Lower leg skin (tissue), 4 donors: ENCODE data around the gene PSPC1. TPM values are rescaled to one million over a fixed set of nuclear protein-coding genes. Genes with fewer than 3 reads are reported as not detected.
"Not testable (repeated sequence)": the region's sequence is repeated elsewhere in the genome, so short reads cannot be mapped to it uniquely, and the experiment has no call there.

Source experiments
- DNase-seq, 2 donors: peaks; one replicate each; pipeline ENCODE4 v3.0.0-alpha.2; 2019; ENCODE audit warnings: low spot score in 2 of 2
- H3K4me3 ChIP-seq: fragments of 200-600 bp; sonication (generic); 2 replicates; pipeline ENCODE4 v1.5.1; 2017; ENCODE audit warnings: mild to moderate bottlenecking, low read depth; ENCODE audit not compliant: poor library complexity, severe bottlenecking
- POLR2A ChIP-seq, 2 donors: fragments of 450-650 bp; IDR thresholded peaks; one replicate each; pipeline ENCODE4 v1.6.1; 2016 to 2017; ENCODE audit warnings: antibody characterized with exemption in 2 of 2, mild to moderate bottlenecking in 1 of 2, moderate library complexity in 1 of 2
- WGBS, 2 donors: methylation state at CpG; one replicate each; pipeline ENCODE4 v1.1.5; 2018; 5-methylcytosine and 5-hydroxymethylcytosine counted together
- intact Hi-C: fragments of 100-400 bp; cut with DNase I; formaldehyde crosslinking; loops from one replicate; pipeline ENCODE4 v1.15.0; 2023; ENCODE audit warnings: low total_unique reads
- total RNA-seq, 4 donors: library from RNA; depleted of rRNA; stranded (reverse); fragments of >200 nt; gene quantifications; one replicate each; pipeline ENCODE4 v1.1.0, GENCODE V29; 2016
- TF ChIP-seq, protein P1 (sequence below), 3 donors: fragments of 450-650 bp; IDR thresholded peaks; one replicate each; pipeline ENCODE4 v1.5.1; 2016; ENCODE audit warnings: antibody characterized with exemption in 3 of 3, mild to moderate bottlenecking in 3 of 3, moderate library complexity in 2 of 3

PSPC1 gene
- total RNA-seq, 4 donors from 2014 or later = 35.7 to 49.0 (median 47.4) TPM

DNA sequence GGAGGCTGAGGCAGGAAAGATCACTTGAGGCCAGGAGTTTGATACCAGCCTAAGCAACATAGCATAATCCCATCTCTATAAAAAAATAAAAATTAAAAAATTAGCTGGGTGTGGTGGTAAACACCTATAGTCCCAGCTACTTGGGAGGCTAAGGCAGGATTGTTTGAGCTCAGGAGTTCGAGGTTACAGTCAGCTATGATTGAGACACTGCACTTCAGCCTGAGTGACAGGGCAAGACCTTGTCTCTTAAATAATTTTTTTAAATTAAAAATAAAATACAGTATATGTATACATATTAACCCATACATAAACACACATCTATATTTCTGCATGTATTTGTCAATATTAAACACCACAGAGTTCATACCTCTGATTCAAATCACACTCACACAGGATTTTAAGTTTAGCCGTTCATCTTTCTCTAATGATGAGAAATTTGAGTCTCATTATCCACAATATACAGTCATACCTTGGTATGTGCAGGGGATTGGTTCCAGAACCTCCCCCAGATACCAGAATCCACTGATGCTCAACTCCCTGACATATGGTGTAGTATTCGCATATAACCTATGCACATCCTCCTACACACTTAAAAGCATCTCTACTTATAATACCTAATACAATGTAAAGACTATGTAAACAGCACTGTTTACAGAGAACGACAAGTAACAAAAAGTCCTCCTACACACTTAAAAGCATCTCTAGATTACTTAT lies 44.7 kb downstream of the PSPC1 start:
- intact Hi-C loops = no loop called here
- no peak overlapping the region for H3K4me3 ChIP-seq
- 95 to 96% methylated on average over 4 of the region's 4 CpGs for WGBS, 2 donors
- DNase-seq = no peak
- TF ChIP-seq POLR2A (IDR thresholded peaks at IDR 0.05) = no peak
- TF ChIP-seq, protein P1, sequence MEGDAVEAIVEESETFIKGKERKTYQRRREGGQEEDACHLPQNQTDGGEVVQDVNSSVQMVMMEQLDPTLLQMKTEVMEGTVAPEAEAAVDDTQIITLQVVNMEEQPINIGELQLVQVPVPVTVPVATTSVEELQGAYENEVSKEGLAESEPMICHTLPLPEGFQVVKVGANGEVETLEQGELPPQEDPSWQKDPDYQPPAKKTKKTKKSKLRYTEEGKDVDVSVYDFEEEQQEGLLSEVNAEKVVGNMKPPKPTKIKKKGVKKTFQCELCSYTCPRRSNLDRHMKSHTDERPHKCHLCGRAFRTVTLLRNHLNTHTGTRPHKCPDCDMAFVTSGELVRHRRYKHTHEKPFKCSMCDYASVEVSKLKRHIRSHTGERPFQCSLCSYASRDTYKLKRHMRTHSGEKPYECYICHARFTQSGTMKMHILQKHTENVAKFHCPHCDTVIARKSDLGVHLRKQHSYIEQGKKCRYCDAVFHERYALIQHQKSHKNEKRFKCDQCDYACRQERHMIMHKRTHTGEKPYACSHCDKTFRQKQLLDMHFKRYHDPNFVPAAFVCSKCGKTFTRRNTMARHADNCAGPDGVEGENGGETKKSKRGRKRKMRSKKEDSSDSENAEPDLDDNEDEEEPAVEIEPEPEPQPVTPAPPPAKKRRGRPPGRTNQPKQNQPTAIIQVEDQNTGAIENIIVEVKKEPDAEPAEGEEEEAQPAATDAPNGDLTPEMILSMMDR (IDR thresholded peaks at IDR 0.05) = no peak

DNA sequence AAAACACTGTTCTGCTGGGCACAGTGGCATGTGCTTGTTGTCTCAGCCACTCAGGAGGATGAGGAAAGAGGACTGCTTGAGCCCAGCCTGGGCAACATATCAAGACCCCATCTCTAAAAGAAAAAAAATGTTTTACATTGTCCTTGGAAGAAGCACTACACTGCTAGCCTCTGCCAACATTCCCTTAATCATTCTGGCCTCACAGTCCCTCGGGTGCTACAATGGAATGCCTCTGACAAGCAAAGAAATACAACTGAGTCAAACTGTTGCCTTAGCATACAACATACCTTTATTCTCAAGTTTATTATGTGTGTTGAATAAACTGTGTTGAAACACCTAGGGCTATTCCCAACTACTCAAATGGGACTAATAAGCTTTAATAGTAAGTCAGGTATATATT lies 56.1 kb downstream of the PSPC1 start:
- TF ChIP-seq POLR2A (IDR thresholded peaks at IDR 0.05) = no peak
- TF ChIP-seq, protein P1 (IDR thresholded peaks at IDR 0.05) = no peak
- intact Hi-C loops = no loop called here
- H3K4me3 ChIP-seq = no peak overlapping the region
- WGBS, 2 donors = 69 to 81% methylated on average over 1 of the region's 1 CpG
- DNase-seq = no peak

DNA sequence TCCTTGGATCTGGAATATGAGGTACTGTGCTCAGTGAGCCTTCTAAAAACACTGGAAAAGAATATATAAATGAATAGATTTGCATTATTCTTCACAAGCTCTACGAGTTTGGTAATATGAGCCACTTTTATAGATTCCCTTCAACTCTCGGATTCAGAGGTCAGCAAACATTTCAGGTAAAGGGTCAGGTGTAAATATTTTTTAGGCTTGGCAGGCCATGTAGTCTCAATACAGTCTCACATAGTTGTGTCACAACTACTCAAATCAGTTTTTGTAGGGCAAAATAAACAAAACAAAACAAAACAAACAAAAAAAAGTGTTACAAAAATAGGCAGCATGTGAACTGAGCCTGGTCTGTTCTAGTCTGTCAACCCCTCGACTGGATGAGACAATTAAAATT lies 57.4 kb downstream of the PSPC1 start:
- WGBS, 2 donors = 72 to 76% methylated on average over 3 of the region's 3 CpGs
- intact Hi-C loops = no loop called here

DNA sequence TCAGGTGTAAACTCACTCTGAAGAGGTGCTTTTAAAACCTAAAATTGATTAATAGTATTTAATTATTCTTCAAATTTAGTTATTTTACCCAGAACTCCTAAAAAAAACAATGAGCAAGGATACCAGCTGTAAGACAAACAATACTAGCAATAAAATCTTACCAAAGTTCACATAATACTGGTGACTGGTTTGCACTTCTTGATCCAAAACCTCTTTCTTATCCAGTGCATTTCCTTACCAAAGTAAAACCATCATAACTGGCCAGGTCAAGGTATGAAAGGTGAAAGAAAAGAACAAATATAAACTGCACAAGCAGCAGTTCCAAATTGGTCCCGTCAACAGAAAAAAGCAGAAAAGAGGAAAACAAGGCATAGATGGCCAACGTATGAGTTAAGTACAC lies 62.7 kb downstream of the PSPC1 start:
- WGBS, 2 donors = 93 to 95% methylated on average over 2 of the region's 2 CpGs
- TF ChIP-seq, protein P1 (IDR thresholded peaks at IDR 0.05) = no peak
- no peak for TF ChIP-seq POLR2A (IDR thresholded peaks at IDR 0.05)
- no peak overlapping the region for H3K4me3 ChIP-seq
- intact Hi-C loops = no loop called here
- DNase-seq = no peak

More for the DNA sequence above, 57.4 kb downstream of the PSPC1 start:
- TF ChIP-seq POLR2A (IDR thresholded peaks at IDR 0.05) = no peak
- TF ChIP-seq, protein P1 (IDR thresholded peaks at IDR 0.05) = no peak
- no peak for DNase-seq
- H3K4me3 ChIP-seq = no peak overlapping the region

DNA sequence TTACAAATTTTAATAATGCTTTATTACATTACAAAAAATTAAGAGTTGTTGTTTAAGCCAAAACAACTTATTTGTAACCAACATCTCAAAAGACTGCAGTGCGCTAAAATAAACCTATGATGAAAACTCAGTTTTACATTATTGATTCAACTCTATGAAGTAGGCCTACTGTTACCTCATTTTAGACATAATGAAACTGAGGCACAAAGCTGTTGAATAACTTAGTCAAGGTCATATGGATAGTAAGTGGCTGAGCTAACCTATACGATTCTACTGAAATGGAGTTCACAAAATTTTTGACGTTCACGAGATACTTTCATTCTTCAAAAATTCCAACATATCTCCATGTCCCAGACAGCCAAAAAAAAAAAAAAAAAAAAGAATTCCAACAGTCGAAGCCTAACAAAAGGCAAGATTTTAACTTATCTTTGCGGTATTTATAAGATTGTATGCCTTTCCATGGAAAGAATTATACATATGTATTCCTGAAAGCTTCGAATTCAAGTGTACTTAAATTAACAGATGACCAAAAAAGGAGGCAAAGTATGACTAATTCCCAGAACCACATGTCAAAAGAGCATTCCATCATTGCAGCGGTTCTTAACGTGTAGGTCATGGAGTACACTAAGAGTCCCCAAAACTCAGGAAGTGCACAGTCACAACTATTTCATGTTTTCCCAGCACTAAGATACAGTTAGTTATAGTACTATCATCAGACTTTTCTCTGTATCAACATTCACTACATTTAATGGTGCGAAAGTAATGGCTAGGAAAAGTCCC lies 69.4 kb downstream of the PSPC1 start:
- no peak for DNase-seq
- 79 to 80% methylated on average over 10 of the region's 10 CpGs for WGBS, 2 donors
- TF ChIP-seq, protein P1 (IDR thresholded peaks at IDR 0.05) = no peak
- TF ChIP-seq POLR2A (IDR thresholded peaks at IDR 0.05) = no peak
- intact Hi-C loops = no loop called here
- no peak overlapping the region for H3K4me3 ChIP-seq

DNA sequence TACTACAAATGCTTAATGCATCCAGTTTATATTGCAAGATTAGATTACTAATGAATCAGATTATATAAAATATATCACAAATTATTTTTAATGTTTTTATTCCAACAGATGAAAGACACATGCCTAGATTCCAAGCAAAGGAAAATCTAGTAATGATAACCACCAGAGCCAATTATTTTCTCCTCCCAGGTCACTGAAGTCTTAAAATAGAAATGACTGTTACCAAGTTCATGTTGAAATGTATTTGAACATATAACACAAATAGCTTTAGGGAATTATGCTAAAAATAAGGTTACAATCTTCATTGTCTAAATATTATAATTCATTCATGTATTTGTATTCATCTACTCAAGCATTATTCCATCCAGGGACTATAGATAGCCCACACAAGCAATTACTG lies 73.0 kb downstream of the PSPC1 start:
- DNase-seq, H3K4me3 ChIP-seq, intact Hi-C loops: not testable (repeated sequence)

DNA sequence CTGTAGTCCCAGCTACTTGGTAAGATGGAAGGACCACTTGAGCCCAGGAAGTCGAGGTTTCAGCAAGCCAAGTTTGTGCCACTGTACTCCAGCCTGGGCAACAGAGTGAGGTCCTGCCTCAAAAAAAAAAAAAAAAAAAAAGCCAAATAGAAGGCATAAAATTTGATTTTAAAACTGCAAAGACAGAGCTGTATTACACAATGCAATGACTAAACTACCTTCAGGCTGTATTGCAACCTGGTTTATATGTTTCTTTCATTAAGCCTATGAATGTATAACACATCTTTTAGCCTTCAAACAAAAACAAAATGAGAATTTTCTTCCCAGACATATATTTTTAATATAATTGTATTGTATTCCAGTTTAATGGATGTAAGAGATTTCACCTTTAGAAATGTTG lies 73.7 kb downstream of the PSPC1 start:
- DNase-seq, intact Hi-C loops, H3K4me3 ChIP-seq: not testable (repeated sequence)
- 93 to 96% methylated on average over 1 of the region's 1 CpG for WGBS, 2 donors

DNA sequence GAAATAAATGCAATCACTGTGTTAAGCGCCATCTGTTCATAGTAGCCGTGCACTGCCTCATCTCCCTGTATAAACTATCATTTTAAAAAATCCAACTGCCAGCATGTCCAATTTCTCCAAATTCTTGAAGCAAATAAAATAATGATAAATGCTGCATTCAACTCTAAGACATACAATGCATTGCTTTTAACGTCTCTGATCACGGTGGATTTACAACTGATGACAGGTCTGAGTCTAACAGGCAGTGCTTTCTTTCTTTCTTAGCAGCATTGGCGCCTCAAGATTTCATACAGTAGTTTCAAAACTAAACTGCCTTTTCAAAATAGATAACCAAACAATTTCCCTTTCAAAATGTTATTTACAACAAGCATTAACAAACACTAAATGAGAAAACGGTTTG lies 78.5 kb downstream of the PSPC1 start:
- intact Hi-C loops, H3K4me3 ChIP-seq, DNase-seq: not testable (repeated sequence)
- WGBS, 2 donors = 85% methylated on average over 6 of the region's 6 CpGs

DNA sequence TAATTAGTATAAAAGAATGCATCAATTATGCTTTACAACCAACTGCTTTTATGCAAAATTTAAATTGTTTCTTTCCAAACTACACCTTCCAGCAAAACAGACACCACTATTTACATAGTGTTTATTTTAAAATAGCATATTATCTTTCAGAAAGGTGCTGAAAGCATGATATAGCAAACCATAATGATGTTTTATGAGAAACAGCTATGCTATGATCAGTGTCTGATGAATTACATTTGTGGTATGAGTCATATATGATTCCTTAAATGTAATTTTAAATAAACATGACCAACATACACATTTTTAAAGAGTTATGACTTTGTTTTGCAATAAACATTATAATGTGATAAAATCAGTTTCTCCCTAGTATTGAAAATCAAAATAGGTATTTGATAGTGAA lies 81.1 kb downstream of the PSPC1 start:
- intact Hi-C loops, DNase-seq, H3K4me3 ChIP-seq: not testable (repeated sequence)
